ENCODE measurements around the gene TIMM29. TPM values are rescaled to one million over a fixed set of nuclear protein-coding genes. Genes with fewer than 3 reads are reported as not detected.

Gene TIMM29
- polyA plus RNA-seq, 4 donors: 13.5 to 21.5 (median 17.8) TPM

DNA sequence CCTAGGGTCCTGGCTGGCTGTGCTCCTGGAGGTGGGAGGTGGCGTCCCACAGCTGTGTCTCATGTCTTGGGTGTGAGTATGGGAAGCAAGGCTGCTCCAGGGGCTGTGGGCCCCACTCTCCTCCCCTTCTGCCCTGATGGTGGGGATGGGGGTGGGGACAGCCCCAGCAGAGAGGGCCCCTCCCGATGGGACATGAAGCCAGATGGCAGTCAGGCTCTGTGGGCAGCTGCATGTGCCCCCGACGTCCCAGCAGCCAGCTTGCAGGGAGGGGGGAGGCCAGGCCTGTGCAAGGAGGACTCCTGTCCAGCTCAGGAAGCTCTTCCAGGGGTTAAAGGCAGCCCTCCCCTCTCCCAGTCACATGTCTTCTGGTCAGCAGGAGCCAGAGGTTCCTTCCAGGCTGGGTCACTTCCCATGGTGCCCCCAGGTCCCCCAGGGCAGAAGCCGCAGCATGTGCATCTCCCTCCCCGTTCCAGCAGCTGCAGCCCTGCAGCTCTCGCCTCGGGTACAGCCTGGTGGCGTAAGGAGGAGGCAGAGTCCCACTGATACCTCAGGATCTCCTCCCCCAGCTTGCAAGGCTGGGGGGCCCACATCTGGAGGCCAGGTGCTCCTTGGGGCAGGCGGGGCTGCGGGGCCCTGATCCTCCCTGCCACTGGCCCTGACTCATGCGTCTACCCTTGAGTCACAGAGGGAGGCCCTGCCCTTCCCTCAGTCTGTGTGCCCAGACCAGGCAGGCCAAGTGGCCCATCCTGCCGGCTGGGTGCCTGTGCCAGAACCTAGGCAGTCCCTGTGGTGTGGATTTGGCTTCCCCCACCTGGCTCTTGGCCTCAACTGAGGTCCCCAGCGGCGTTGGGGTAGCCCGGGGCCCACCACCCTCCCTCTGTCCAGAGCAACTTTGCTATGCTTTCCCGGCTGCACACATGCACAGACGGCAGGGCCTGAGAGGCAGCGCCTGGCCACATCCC lies 13.2 kb upstream of the TIMM29 start:
- no peaks in the 10 kb centered on the region for H3K27me3 ChIP-seq (ENCODE audit: control insufficient read depth in 3 of 3, insufficient read depth in 3 of 3, low read length in 3 of 3)
- no peaks in the 10 kb centered on the region for H3K9me3 ChIP-seq (ENCODE audit: control insufficient read depth in 2 of 2, insufficient read depth in 1 of 2, low read depth in 1 of 2, low read length in 1 of 2)
- no peaks in the 10 kb centered on the region for H3K4me1 ChIP-seq (ENCODE audit: control insufficient read depth in 3 of 3, insufficient read depth in 2 of 3, low read depth in 1 of 3, low read length in 2 of 3)
- H3K4me3 ChIP-seq (ENCODE audit: low read depth in 1 of 3, low read length in 3 of 3): no peak overlapping the region
- WGBS, 3 donors: 87 to 91% (median 90%) methylated on average over 15 to 19 of the region's 19 CpGs
- FAIRE-seq: no peak
- H3K27ac ChIP-seq (ENCODE audit: low read depth in 1 of 3, low read length in 2 of 3): no peak overlapping the region
- peaks cover 15 to 94% (median 16%) of the 10 kb centered on the region in 3 donors for H3K36me3 ChIP-seq (ENCODE audit: control insufficient read depth in 3 of 3, insufficient read depth in 2 of 3, low read depth in 1 of 3, low read length in 3 of 3)
- DNase-seq: no peak

DNA sequence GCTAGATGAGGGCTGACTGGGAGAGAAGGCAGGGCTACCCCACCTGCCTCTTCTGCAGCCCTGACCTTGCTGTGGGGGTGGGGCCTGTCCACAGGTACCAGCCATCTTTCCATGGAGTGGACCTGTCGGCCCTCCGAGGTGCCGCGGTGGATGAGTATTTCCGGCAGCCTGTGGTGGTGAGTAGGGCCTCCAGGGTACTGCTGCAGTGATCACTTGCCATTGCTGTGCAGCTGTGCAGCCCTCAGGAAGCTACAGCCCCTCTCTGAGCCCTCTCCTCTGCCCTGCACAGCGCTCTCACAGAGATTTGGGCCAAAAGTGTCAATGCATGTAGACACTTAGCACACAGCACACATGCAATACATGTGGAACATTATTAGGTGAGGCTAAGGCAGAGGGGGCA lies 12.0 kb upstream of the TIMM29 start:
- 93 to 98% (median 94%) methylated on average over 6 of the region's 6 CpGs for WGBS, 3 donors
- no peaks in the 10 kb centered on the region for H3K27me3 ChIP-seq (ENCODE audit: control insufficient read depth in 3 of 3, insufficient read depth in 3 of 3, low read length in 3 of 3)
- no peak for FAIRE-seq
- H3K4me1 ChIP-seq (ENCODE audit: control insufficient read depth in 3 of 3, insufficient read depth in 2 of 3, low read depth in 1 of 3, low read length in 2 of 3): no peaks in the 10 kb centered on the region
- no peak overlapping the region for H3K27ac ChIP-seq (ENCODE audit: low read depth in 1 of 3, low read length in 2 of 3)
- H3K36me3 ChIP-seq (ENCODE audit: control insufficient read depth in 3 of 3, insufficient read depth in 2 of 3, low read depth in 1 of 3, low read length in 3 of 3): peaks cover 18 to 95% (median 19%) of the 10 kb centered on the region in 3 donors
- H3K9me3 ChIP-seq (ENCODE audit: control insufficient read depth in 2 of 2, insufficient read depth in 1 of 2, low read depth in 1 of 2, low read length in 1 of 2): no peaks in the 10 kb centered on the region
- DNase-seq: no peak
- no peak overlapping the region for H3K4me3 ChIP-seq (ENCODE audit: low read depth in 1 of 3, low read length in 3 of 3)

DNA sequence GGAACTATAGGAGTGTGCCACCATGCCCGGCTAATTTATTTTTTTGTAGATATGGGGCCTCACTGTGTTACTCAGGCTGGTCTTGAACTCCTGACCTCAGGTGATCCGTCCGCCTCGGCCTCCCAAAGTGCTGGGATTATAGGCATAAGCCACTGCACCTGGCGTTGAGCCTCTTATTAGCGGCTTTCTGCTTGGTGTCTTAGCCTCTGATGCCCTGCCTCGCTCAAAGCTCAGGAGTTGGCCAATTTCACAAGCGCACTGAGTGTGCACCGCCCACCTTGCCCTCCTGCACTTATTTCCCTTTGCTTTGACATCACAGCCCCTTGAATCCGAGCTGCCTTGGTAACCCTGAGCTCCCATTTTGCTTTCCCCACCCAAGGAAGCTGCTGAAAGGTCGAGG lies 10.3 kb upstream of the TIMM29 start:
- DNase-seq (no peak), FAIRE-seq (no peak)
- peaks cover 16 to 95% (median 19%) of the 10 kb centered on the region in 3 donors for H3K36me3 ChIP-seq (ENCODE audit: control insufficient read depth in 3 of 3, insufficient read depth in 2 of 3, low read depth in 1 of 3, low read length in 3 of 3)
- WGBS, 3 donors: 87 to 93% (median 92%) methylated on average over 11 of the region's 11 CpGs
- H3K9me3 ChIP-seq (ENCODE audit: control insufficient read depth in 2 of 2, insufficient read depth in 1 of 2, low read depth in 1 of 2, low read length in 1 of 2): no peaks in the 10 kb centered on the region
- H3K4me3 ChIP-seq (ENCODE audit: low read depth in 1 of 3, low read length in 3 of 3): no peak overlapping the region
- H3K27me3 ChIP-seq (ENCODE audit: control insufficient read depth in 3 of 3, insufficient read depth in 3 of 3, low read length in 3 of 3): no peaks in the 10 kb centered on the region
- H3K27ac ChIP-seq (ENCODE audit: low read depth in 1 of 3, low read length in 2 of 3): no peak overlapping the region
- no peaks in the 10 kb centered on the region for H3K4me1 ChIP-seq (ENCODE audit: control insufficient read depth in 3 of 3, insufficient read depth in 2 of 3, low read depth in 1 of 3, low read length in 2 of 3)

DNA sequence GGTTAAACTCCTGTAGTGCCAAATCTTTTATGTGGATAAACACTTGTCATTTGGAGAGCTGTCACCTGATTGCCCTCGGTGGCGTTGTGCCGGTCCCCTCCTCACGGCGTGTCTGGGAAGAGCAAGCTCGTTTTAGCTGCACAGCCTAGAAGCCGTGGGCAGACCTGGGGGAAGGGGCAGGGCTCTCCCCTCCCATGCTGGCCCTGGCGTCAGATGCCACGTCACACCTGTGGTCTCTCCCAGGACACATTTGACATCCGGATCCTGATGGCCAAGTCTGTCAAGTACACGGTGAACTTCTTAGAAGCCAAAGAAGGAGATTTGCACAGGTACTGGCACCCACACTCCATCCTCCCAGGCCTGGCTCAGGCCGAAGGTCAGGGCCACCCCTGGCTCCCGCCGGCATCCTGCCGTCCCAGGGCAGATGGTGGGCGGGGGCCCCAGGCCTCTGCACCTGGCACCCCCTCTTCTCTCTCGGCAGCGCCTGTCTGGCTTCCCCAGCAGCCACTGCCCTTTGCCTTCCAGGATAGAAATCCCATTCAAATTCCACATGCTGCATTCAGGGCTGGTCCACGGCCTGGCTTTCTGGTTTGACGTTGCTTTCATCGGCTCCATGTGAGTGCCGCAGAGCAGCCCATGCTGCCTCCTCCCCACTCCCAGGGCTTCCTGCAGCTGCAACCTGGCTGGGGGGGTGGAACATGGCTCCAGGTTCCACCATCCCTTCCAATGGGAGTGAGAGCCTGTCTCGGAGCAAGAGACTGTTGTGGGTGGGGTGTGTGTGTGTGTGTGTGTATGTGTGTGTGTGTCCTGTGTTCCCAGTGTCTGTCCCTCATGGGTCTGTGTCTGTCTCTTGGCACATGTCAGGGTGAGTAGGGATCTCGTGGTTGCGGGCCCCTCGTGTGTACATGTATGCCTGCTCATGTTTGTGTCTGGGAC lies 9.0 kb upstream of the TIMM29 start:
- FAIRE-seq (no peak), DNase-seq (no peak)
- H3K27me3 ChIP-seq (ENCODE audit: control insufficient read depth in 3 of 3, insufficient read depth in 3 of 3, low read length in 3 of 3): no peaks in the 10 kb centered on the region
- 52 to 74% (median 63%) methylated on average over 26 of the region's 26 CpGs for WGBS, 3 donors
- no peak overlapping the region for H3K4me3 ChIP-seq (ENCODE audit: low read depth in 1 of 3, low read length in 3 of 3)
- H3K9me3 ChIP-seq (ENCODE audit: control insufficient read depth in 2 of 2, insufficient read depth in 1 of 2, low read depth in 1 of 2, low read length in 1 of 2): no peaks in the 10 kb centered on the region
- peaks cover 16 to 97% (median 19%) of the 10 kb centered on the region in 3 donors for H3K36me3 ChIP-seq (ENCODE audit: control insufficient read depth in 3 of 3, insufficient read depth in 2 of 3, low read depth in 1 of 3, low read length in 3 of 3)
- H3K27ac ChIP-seq (ENCODE audit: low read depth in 1 of 3, low read length in 2 of 3): no peak overlapping the region
- no peaks in the 10 kb centered on the region for H3K4me1 ChIP-seq (ENCODE audit: control insufficient read depth in 3 of 3, insufficient read depth in 2 of 3, low read depth in 1 of 3, low read length in 2 of 3)

DNA sequence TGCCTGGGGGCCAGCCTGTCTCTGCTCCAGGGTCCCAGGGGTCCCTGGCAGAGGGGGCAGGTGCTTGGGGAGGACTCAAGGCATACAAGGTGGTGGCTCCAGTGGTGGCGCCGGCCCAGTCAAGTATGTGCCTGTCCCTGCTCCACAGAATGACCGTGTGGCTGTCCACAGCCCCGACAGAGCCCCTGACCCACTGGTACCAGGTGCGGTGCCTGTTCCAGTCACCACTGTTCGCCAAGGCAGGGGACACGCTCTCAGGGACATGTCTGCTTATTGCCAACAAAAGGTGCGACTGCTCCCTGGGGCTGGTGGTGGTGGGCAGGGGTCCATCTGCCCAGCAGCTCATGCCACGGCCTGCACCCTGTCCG lies 8.3 kb upstream of the TIMM29 start:
- Histone ChIP-seq H3K4me1 (ENCODE audit: control insufficient read depth in 3 of 3, insufficient read depth in 2 of 3, low read depth in 1 of 3, low read length in 2 of 3) (no peaks in the 10 kb centered on the region), H3K4me3 (ENCODE audit: low read depth in 1 of 3, low read length in 3 of 3) (no peak overlapping the region), H3K36me3 (ENCODE audit: control insufficient read depth in 3 of 3, insufficient read depth in 2 of 3, low read depth in 1 of 3, low read length in 3 of 3) (peaks cover 16 to 97% (median 17%) of the 10 kb centered on the region in 3 donors), H3K27me3 (ENCODE audit: control insufficient read depth in 3 of 3, insufficient read depth in 3 of 3, low read length in 3 of 3) (no peaks in the 10 kb centered on the region), H3K27ac (ENCODE audit: low read depth in 1 of 3, low read length in 2 of 3) (no peak overlapping the region), H3K9me3 (ENCODE audit: control insufficient read depth in 2 of 2, insufficient read depth in 1 of 2, low read depth in 1 of 2, low read length in 1 of 2) (no peaks in the 10 kb centered on the region)
- WGBS, 3 donors: 93 to 96% (median 96%) methylated on average over 10 of the region's 10 CpGs
- no peak for DNase-seq
- FAIRE-seq: no peak

DNA sequence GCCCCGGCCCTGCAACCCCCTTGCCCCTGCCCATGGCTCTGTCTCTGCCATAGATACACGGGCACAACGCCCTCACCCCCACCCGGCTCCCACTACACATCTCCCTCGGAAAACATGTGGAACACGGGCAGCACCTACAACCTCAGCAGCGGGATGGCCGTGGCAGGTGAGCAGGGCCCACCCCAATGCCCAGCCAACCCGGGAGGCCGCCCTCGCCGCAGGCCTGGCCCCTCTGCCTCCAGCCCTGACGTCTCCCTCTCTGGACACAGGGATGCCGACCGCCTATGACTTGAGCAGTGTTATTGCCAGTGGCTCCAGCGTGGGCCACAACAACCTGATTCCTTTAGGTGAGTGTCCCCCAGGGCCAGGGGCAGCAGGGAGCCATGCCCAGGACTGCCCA lies 7.8 kb upstream of the TIMM29 start:
- FAIRE-seq: no peak
- no peak overlapping the region for H3K27ac ChIP-seq (ENCODE audit: low read depth in 1 of 3, low read length in 2 of 3)

DNA sequence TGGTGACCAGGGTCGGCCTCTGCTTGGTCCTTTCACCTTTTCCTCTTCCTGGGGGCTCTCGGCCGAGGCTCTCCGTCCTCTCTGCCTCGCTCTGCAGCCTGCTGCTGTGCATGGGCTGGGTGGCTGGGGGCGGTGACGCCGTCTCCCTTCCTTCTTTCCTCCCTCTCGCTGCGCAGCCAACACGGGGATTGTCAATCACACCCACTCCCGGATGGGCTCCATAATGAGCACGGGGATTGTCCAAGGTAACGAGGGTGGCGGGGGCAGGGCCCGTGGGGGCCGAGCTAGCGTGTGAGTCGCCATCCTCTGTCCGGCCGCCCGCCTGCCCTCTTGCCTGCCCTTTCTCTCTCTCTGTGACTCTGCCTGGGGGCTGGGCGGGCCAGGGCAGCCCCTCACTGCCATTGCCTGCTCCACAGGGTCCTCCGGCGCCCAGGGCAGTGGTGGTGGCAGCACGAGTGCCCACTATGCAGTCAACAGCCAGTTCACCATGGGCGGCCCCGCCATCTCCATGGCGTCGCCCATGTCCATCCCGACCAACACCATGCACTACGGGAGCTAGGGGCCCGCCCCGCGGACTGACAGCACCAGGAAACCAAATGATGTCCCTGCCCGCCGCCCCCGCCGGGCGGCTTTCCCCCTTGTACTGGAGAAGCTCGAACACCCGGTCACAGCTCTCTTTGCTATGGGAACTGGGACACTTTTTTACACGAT lies 7.3 kb upstream of the TIMM29 start:
- no peaks in the 10 kb centered on the region for H3K27me3 ChIP-seq (ENCODE audit: control insufficient read depth in 3 of 3, insufficient read depth in 3 of 3, low read length in 3 of 3)
- H3K9me3 ChIP-seq (ENCODE audit: control insufficient read depth in 2 of 2, insufficient read depth in 1 of 2, low read depth in 1 of 2, low read length in 1 of 2): no peaks in the 10 kb centered on the region
- no peak for DNase-seq
- FAIRE-seq: no peak
- H3K27ac ChIP-seq (ENCODE audit: low read depth in 1 of 3, low read length in 2 of 3): no peak overlapping the region
- WGBS, 3 donors: 90 to 95% (median 93%) methylated on average over 37 to 43 of the region's 43 CpGs
- peaks cover 14 to 92% (median 16%) of the 10 kb centered on the region in 3 donors for H3K36me3 ChIP-seq (ENCODE audit: control insufficient read depth in 3 of 3, insufficient read depth in 2 of 3, low read depth in 1 of 3, low read length in 3 of 3)
- no peaks in the 10 kb centered on the region for H3K4me1 ChIP-seq (ENCODE audit: control insufficient read depth in 3 of 3, insufficient read depth in 2 of 3, low read depth in 1 of 3, low read length in 2 of 3)
- H3K4me3 ChIP-seq (ENCODE audit: low read depth in 1 of 3, low read length in 3 of 3): no peak overlapping the region

More for the DNA sequence above, 7.8 kb upstream of the TIMM29 start:
- DNase-seq: no peak
- Histone ChIP-seq H3K4me1 (ENCODE audit: control insufficient read depth in 3 of 3, insufficient read depth in 2 of 3, low read depth in 1 of 3, low read length in 2 of 3) (no peaks in the 10 kb centered on the region), H3K9me3 (ENCODE audit: control insufficient read depth in 2 of 2, insufficient read depth in 1 of 2, low read depth in 1 of 2, low read length in 1 of 2) (no peaks in the 10 kb centered on the region), H3K27me3 (ENCODE audit: control insufficient read depth in 3 of 3, insufficient read depth in 3 of 3, low read length in 3 of 3) (no peaks in the 10 kb centered on the region), H3K4me3 (ENCODE audit: low read depth in 1 of 3, low read length in 3 of 3) (no peak overlapping the region), H3K36me3 (ENCODE audit: control insufficient read depth in 3 of 3, insufficient read depth in 2 of 3, low read depth in 1 of 3, low read length in 3 of 3) (peaks cover 15 to 96% (median 16%) of the 10 kb centered on the region in 3 donors)
- 86 to 89% (median 87%) methylated on average over 15 to 16 of the region's 16 CpGs for WGBS, 3 donors

All from small intestine (tissue), 7 donors.